IPS-NIHi7 (cell line): Measurements from ENCODE around the gene NAV3.

Experiments
- DNase-seq: peaks from one replicate; pipeline ENCODE4 v3.0.0; 2012; ENCODE audit warnings: mixed read lengths; ENCODE audit errors: extremely low spot score

The NAV3 gene

GRCh38 chr12:78185651-78186050, 355.0 kb downstream of the NAV3 start:
- no peak for DNase-seq

DNA sequence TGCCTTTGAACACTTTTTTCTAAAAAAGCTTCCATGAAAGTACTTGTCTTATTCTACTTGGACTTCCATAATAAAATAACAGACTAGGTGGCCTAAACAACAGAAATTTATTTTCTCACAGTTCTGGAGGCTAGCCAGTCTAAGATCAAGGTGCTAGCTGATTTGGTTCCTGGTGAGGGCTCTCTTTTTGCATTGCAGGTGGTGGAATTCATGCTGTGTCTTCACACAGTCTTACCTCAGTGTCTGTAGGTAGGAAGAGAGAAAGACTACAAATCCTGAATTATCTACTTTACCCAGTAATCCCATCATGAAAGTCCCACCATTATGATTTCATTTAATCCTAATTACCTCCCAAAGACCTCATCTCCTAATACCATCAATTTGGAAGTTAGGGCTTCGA, 356.0 kb downstream of the NAV3 start:
- no peak for DNase-seq

- DNase-seq: no peak
Measured at GRCh38 chr12:78187741-78188140, 357.0 kb downstream of the NAV3 start.

DNA sequence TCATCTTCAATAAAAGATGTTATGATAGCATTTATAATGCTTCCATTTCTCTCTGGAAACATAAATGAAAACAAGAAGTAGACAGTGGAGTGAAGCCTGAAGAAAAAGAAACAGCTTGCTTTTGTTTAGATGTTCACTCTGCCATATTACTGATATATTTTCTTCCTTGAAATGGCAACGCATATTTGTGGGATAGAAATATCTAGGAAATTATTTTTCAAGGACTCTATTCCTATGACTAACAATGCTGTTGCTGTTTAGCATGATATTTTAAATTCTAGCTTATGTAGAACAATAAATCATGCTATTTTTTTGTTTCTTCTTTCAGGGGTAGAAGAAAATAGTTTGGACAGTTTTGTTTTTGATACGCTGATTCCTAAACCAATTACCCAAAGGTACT, 359.0 kb downstream of the NAV3 start:
- no peak for DNase-seq

- no peak for DNase-seq
Measured at GRCh38 chr12:78191611-78192010, 360.9 kb downstream of the NAV3 start.

GRCh38 chr12:78192979-78193378, 362.3 kb downstream of the NAV3 start:
- no peak for DNase-seq

DNA sequence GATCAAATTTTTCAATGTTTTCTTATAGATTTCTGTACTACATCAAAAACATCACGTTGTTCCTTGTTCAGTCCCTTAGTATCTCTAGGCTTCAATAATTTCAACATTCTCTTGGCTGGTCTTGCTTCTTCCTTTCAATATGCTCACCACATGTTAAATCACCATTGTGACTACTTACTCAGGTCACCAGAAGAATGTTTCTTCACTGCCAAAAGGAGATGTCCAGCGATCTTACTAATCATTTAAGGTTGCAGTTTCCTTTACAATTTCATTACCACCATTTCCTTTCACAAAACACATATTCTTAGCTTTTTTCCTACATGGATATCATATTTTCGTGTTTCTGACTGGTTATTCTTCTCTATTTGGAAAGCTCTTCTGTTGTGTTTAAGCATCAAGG, 363.8 kb downstream of the NAV3 start:
- DNase-seq: no peak

DNA sequence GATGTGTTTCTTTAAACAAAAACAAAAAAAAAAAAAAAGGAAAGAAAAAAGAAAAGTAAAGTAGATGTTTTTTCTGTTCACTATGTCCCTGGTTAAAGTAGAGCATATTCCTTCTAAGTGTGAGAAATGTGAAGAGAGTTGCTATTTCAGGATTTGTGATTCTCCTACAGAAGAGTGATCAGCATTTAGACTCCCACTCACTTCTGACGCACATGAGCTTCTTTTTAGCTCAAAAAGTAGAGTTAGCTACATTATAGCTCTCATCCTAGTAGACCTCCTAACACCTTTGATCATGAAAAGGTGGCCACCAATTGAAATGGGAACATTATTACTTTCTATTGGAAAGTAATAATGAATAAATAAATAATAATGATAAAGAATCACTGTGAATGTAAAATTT, 368.2 kb downstream of the NAV3 start:
- no peak for DNase-seq

DNA sequence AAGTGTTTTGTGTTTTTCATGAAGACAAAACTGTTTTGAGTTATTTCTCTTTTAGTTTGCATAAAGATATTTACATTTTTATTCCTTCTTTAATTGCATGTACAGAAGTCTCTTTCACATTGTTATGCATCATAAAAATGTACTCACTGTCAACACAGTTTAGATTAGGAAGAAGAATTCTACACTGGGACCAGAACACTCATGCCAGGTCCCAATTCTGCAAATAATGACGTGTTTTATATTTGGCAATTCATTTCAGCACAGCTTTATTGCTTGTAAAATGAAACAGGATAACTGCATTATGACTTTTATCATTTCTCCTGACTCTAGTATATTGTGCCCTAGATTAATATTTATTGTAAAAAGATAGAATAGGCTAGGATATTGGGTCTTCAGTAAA, 369.2 kb downstream of the NAV3 start:
- DNase-seq: no peak

DNA sequence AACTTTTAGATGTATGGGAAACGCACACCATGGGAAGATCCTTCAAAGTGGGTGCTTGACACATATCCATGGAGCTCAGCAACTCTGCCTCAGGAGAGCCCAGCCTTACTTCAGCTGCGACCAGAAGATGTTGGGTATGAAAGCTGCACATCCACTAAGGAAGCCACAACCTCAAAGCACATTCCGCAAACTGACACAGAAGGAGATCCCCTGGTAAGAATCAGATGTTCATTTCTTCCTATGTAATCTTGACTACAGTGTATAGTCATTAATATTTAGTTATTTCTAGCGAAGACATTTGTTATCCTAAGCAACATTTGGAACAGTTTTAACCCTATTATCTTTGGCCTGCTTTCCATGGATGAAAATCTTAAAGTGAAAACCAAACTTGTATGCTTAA, 374.2 kb downstream of the NAV3 start:
- DNase-seq: no peak

DNA sequence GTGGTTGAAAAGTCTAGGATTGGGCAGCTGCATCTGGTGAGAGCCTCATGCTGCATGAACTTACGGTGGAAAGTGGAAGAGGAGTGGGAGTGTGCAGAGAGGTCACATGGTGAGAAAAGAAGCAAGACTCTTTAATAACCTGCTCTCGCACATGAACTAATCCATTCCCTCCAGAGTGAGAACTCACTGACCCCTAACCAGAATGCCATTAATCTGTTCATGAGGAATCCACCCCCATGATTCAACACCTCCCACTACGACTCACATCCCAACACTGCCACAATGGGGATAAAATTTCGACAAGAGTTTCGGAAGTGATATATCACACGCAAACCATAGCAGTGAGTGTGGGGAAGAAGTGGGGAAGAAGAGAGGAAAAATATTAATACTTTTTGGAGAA, 377.4 kb downstream of the NAV3 start:
- DNase-seq: no peak

GRCh38 chr12:78209846-78210505, 379.3 kb downstream of the NAV3 start:
- DNase-seq: no peak

GRCh38 chr12:78210506-78210860, 379.8 kb downstream of the NAV3 start:
- no peak for DNase-seq

DNA sequence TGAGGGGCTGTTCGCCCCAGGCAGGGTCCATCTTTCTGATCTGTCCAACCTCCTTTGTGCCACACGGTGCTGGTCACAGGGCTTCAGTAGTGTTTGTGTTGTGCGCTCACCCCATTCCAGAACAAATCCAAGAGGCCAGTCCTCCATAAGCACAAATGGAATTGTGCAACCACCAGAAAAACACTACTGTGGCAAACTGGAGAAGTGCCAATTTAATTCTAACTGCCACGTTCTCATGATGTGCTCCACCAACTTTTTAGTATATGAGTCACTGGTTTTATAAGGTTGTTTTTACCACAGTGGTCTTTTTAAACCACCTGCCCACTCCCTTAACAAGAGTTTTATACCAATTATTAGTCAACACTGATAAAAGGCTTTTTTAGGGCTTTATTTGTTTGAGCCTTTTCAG, 380.2 kb downstream of the NAV3 start:
- no peak for DNase-seq

GRCh38 chr12:78220811-78221210, 390.1 kb downstream of the NAV3 start:
- no peak for DNase-seq

DNA sequence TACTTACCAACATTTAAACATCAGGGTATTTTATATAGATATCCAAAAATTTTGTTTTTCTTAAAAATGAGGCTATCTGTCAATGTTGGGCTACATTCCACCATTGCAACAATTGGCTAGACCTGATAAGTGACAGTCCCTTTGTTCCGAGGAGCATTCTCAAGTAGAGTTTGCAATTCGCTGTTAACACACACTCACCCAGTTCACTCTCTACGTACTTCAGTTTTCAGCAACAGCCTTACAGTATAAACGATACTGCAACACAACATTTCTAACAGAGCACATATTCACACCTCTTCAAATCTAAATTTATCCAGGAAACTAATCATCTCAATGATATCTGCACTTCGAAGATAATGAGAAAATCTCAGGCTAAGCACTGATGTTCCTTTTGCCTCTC, 393.5 kb downstream of the NAV3 start:
- no peak for DNase-seq

DNA sequence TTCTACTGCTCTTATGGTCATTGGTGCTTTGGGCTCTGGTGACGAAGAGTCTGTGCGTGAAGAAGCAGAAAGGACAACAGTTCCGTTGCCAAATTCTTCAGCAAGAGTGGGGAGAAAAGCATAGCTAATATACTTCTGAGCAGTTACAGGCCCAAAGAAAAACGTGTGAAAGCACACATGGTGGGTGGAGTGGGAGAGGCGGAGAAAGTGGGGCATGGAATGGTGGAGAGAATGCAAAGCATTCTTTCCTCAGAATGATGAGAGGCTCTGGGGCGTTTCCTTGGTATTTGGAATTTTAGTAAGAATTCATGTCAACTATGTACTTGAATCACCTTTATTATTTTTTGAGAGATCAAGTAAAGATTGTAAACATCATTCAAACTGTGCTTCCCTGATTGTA, 396.1 kb downstream of the NAV3 start:
- no peak for DNase-seq

DNA sequence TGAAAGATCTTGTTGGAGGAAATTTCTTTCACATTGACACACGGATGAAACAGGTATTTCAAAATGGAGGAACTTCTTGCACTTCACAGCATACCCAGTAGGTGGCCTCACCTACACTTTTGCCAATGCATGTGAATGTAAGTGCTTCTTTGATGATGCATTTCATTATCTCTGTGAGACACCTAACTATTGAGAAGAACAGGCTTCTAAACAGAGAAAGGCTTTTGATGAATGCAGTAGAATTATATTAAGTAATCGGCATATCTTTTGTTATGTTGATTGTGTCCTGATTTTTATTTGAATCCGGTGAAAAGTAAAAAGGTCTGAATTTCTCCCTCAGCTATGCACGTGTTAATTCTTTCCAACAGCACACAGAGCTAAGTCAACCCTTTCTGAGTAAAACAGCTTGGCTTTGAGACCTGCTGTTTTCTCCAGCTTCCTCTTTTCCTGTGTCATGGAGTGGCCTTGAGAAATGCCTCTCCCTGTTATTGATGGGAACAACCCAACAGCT, 399.0 kb downstream of the NAV3 start:
- peak; percentile 46 for DNase-seq

GRCh38 chr12:78232756-78233155, 402.1 kb downstream of the NAV3 start:
- DNase-seq: no peak

- DNase-seq: no peak
Measured at GRCh38 chr12:78236264-78236663, 405.6 kb downstream of the NAV3 start.

- no peak for DNase-seq
Measured at GRCh38 chr12:78239544-78239943, 408.9 kb downstream of the NAV3 start.

- DNase-seq: no peak
Measured at GRCh38 chr12:78240827-78241226, 410.1 kb downstream of the NAV3 start.

DNA sequence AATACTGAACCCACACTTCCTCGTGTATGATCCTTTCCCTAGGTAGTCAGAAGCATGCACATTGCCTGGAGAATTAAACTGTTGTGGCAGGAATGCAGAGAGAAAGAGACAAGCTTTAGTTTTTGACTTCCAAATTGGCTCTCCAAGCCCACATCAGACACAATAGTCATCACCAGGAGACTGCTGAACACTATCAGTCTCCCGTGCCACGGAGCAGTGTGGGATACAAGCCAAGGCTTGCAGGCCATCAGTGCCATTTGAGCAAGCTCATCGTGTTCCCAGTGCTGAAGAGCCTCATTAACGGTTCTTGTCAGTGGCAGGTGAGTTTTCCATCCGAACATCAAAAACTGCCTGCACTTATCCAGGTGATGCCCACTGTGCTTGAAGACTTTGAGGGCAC, 410.8 kb downstream of the NAV3 start:
- DNase-seq: no peak

DNA sequence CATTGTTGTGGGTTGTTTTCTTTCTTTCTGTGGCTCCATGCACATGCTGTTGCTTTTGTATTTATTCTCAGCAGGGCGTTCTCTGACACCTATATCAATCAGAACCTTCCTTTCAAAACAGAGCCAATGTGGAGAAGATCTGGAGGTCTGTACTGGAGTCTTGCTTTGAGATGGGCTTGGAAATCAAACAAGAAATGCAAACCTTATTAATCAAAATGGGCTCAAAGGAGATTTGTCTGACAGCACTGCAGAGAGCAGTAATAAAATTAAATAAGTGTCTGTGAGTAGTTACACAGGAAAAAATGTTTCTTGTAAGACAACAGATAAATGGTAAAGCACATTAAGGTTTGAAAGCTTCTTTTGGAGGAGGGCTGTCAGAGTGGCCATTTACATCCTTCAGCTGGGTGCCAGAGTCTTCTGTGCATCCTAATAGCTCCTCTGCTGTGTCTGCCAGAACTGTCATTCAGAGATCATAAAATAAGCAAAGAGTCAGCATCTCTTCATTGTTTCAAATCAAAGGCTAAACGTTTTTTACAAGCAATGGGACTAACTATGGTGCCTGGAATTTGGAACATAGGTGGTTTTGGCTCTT, 414.3 kb downstream of the NAV3 start:
- DNase-seq: no peak
